Ecto neural progenitor cell (in vitro differentiated cells): ENCODE data around the gene CCDC102B.
"Not testable (repeated sequence)": the region's sequence is repeated elsewhere in the genome, so short reads cannot be mapped to it uniquely, and the experiment has no call there.

Source experiments
- DNase-seq: peaks from one replicate; pipeline ENCODE4 v3.0.0-alpha.2; 2018; ENCODE audit warnings: low spot score

The CCDC102B gene

GRCh38 chr18:68830256-68831045, 32.6 kb downstream of the CCDC102B start:
- DNase-seq: no peak

- DNase-seq: no peak
Observed at GRCh38 chr18:68833756-68834155, 35.9 kb downstream of the CCDC102B start.

GRCh38 chr18:68837665-68838451, 40.0 kb downstream of the CCDC102B start:
- no peak for DNase-seq

GRCh38 chr18:68839701-68840100, 41.8 kb downstream of the CCDC102B start:
- DNase-seq: no peak

GRCh38 chr18:68840554-68841263, 42.8 kb downstream of the CCDC102B start:
- no peak for DNase-seq

GRCh38 chr18:68841301-68841700, 43.4 kb downstream of the CCDC102B start:
- DNase-seq: no peak

- DNase-seq: no peak
Observed at GRCh38 chr18:68842951-68843350, 45.1 kb downstream of the CCDC102B start.

- DNase-seq: no peak
Observed at GRCh38 chr18:68843473-68844089, 45.7 kb downstream of the CCDC102B start.

GRCh38 chr18:68847219-68847837, 49.4 kb downstream of the CCDC102B start:
- no peak for DNase-seq

GRCh38 chr18:68848242-68848641, 50.4 kb downstream of the CCDC102B start:
- no peak for DNase-seq

GRCh38 chr18:68854786-68855391, 57.0 kb downstream of the CCDC102B start:
- DNase-seq: no peak

- no peak for DNase-seq
Observed at GRCh38 chr18:68855491-68855890, 57.6 kb downstream of the CCDC102B start.

- DNase-seq: no peak
Observed at GRCh38 chr18:68861365-68861764, 63.5 kb downstream of the CCDC102B start.

- DNase-seq: no peak
Observed at GRCh38 chr18:68865021-68865420, 67.1 kb downstream of the CCDC102B start.

GRCh38 chr18:68865503-68865902, 67.6 kb downstream of the CCDC102B start:
- no peak for DNase-seq

GRCh38 chr18:68873003-68873402, 75.1 kb downstream of the CCDC102B start:
- DNase-seq: no peak

GRCh38 chr18:68874361-68874760, 76.5 kb downstream of the CCDC102B start:
- no peak for DNase-seq

- not testable (repeated sequence) for DNase-seq
Observed at GRCh38 chr18:68879947-68880346, 82.1 kb downstream of the CCDC102B start.

- DNase-seq: no peak
Observed at GRCh38 chr18:68887410-68887809, 89.5 kb downstream of the CCDC102B start.

- no peak for DNase-seq
Observed at GRCh38 chr18:68893354-68893753, 95.5 kb downstream of the CCDC102B start.

GRCh38 chr18:68897286-68897685, 99.4 kb downstream of the CCDC102B start:
- DNase-seq: no peak
